Uterus (tissue), 4 donors: ENCODE results near the gene DEPDC7. TPM values are rescaled to one million over a fixed set of nuclear protein-coding genes. Genes with fewer than 3 reads are reported as not detected.
"Not testable (repeated sequence)": the region's sequence is repeated elsewhere in the genome, so short reads cannot be mapped to it uniquely, and the experiment has no call there.

Experiments
- DNase-seq, 2 donors: peaks; one replicate each; pipeline ENCODE4 v3.0.0-alpha.2; 2019 to 2020
- H3K27ac ChIP-seq, 2 donors: fragments of 200-600 bp; sonication (generic); 1 replicate in 1 of 2; 2 replicates in 1 of 2; pipeline ENCODE4 v1.5.1; 2016 to 2018
- H3K27me3 ChIP-seq, 2 donors: fragments of 200-600 bp; sonication (generic); one replicate each; pipeline ENCODE4 v1.5.1; 2018 to 2019; ENCODE audit warnings: control low read depth in 1 of 2
- H3K36me3 ChIP-seq, 2 donors: fragments of 200-600 bp; sonication (generic); one replicate each; pipeline ENCODE4 v1.5.1; 2019; ENCODE audit warnings: control low read depth in 1 of 2
- H3K4me1 ChIP-seq, 2 donors: fragments of 200-600 bp; sonication (generic); one replicate each; pipeline ENCODE4 v1.5.1; 2018 to 2019; ENCODE audit warnings: control low read depth in 1 of 2
- H3K4me3 ChIP-seq, 2 donors: fragments of 200-600 bp; sonication (generic); 1 replicate in 1 of 2; 2 replicates in 1 of 2; pipeline ENCODE4 v1.5.1; 2018 to 2019; ENCODE audit warnings: mild to moderate bottlenecking in 1 of 2
- H3K9me3 ChIP-seq, 2 donors: fragments of 200-600 bp; sonication (generic); one replicate each; pipeline ENCODE4 v1.5.1; 2019; ENCODE audit warnings: control low read depth in 1 of 2
- POLR2A ChIP-seq, 2 donors: fragments of 450-650 bp; IDR thresholded peaks; one replicate each; pipeline ENCODE4 v1.6.1; 2016; ENCODE audit warnings: antibody characterized with exemption in 2 of 2, mild to moderate bottlenecking in 1 of 2, moderate library complexity in 1 of 2
- intact Hi-C: fragments of 100-400 bp; cut with DNase I; formaldehyde crosslinking; loops from one replicate; pipeline ENCODE4 v1.15.1; 2023; ENCODE audit warnings: low total_unique reads
- total RNA-seq, 4 donors: library from RNA; depleted of rRNA in 3 of 4; stranded (reverse); fragments of >200 nt in 3 of 4; gene quantifications; one replicate each; pipeline versions ENCODE4 v1.1.0 to v1.2.4, GENCODE V29; 2014 to 2023
- TF ChIP-seq, protein P1 (sequence below), 4 experiments: fragments of 200-600 bp in 2 of 4; fragments of 450-650 bp in 2 of 4; sonication (generic) in 2 of 4; IDR thresholded peaks; one replicate each; pipeline ENCODE4 v1.5.1; 2016 to 2019; ENCODE audit warnings: antibody characterized with exemption in 4 of 4, mild to moderate bottlenecking in 2 of 4, moderate library complexity in 1 of 4
- donor health status: DM: yes; HTN: yes; CAD: no.

The DEPDC7 gene
- 1 to 10 TPM in 3 of 4 donors, not detected in 1; 1.3 to 6.4 (median 1.3) TPM for total RNA-seq

DNA sequence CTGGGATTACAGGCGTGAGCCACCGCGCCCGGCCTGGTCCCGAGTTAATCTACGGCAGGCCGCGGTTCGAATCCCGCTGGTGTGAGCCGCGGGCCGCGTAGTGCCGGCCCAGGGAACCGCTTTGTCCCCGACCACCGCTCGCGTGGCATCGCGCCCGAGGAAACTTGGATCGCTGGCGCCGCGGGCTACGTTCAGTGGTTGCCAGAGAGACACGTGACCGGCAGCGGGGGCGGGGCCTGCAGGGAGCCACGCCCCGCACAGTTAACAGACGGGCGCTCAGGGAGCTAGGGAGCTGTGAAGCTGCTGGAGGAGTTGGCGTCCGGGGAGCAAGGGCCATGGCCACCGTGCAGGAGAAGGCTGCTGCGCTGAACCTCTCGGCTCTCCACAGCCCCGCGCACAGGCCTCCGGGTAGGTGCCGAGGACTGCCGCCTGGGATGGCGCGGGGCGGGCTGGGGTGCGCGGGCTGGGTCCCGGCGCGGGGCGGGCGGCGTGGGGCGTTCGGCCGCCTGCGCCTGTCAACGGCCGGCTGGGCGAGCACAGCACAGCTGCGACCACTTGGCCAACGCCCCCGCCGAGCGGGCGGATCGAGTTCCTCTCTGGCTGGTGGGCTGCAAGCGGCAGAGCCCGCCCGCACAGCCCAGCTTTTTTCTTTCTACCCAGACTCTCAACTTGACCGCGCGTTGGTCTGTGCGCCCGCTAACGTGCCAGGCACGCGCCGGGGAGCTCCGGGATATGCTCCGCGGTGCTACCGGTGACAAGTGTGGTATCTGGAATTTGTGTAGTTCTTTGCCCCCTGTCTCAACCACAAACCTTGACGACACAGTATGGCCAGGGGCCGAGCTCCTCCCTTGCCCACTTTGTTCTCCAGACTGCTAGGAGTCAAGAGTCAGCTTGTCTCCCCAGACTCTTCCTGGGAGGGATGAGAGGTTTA is at the start of gene DEPDC7:
Gene DEPDC7 (plus strand): TSS at position 258 of the 931 bp plus-strand sequence. CDS start 78 bp downstream, at position 336.
- TF ChIP-seq POLR2A (IDR thresholded peaks at IDR 0.05), result no peak
- TF ChIP-seq, protein P1, sequence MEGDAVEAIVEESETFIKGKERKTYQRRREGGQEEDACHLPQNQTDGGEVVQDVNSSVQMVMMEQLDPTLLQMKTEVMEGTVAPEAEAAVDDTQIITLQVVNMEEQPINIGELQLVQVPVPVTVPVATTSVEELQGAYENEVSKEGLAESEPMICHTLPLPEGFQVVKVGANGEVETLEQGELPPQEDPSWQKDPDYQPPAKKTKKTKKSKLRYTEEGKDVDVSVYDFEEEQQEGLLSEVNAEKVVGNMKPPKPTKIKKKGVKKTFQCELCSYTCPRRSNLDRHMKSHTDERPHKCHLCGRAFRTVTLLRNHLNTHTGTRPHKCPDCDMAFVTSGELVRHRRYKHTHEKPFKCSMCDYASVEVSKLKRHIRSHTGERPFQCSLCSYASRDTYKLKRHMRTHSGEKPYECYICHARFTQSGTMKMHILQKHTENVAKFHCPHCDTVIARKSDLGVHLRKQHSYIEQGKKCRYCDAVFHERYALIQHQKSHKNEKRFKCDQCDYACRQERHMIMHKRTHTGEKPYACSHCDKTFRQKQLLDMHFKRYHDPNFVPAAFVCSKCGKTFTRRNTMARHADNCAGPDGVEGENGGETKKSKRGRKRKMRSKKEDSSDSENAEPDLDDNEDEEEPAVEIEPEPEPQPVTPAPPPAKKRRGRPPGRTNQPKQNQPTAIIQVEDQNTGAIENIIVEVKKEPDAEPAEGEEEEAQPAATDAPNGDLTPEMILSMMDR (IDR thresholded peaks at IDR 0.05), result no peak
- peak within 1 kb of the TSS; percentile 3 to 7 for H3K27ac ChIP-seq
- intact Hi-C loops, result no loop called here
- peak within 1 kb of the TSS; percentile 35 to 45 for H3K4me3 ChIP-seq
- peak; percentile 81 to 85 for DNase-seq
- H3K9me3 ChIP-seq, result no peaks in the 10 kb centered on the region
- H3K36me3 ChIP-seq, result no peaks in the 10 kb centered on the region
- no peaks in the 10 kb centered on the region for H3K4me1 ChIP-seq
- H3K27me3 ChIP-seq, result no peaks in the 10 kb centered on the region

DNA sequence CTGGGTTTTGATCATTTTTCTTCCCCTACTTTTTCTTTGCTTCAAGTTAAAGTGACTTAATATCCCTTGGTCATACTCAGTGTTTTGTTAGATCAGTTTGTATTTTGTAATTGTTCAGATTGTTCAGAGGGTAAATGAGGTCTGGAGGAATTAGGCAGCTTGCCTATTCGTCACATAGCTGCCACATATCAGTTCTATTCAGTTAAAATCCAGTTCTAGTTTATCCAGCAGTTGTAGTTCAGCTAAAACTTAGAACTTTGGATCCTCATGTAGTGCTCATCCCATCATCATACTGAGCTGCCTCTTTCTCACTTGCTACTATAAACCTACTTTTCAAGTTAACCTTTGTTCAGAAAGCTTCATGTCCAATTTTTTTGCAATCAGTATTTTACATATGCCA is 47.1 kb upstream of the DEPDC7 start:
- Histone ChIP-seq H3K4me1 (no peaks in the 10 kb centered on the region), H3K9me3 (no peaks in the 10 kb centered on the region), H3K36me3 (no peaks in the 10 kb centered on the region), H3K4me3 (no peak overlapping the region), H3K27ac (no peak overlapping the region), H3K27me3 (no peaks in the 10 kb centered on the region)
- no peak for DNase-seq
- intact Hi-C loops, result loop anchor here (10.0 kb wide), 1 partner anchor 96 kb away; no protein-coding TSS in a partner anchor
- TF ChIP-seq, protein P1 (IDR thresholded peaks at IDR 0.05), result no peak
- no peak for TF ChIP-seq POLR2A (IDR thresholded peaks at IDR 0.05)

GRCh38 chr11:32972233-32972632 is 43.4 kb upstream of the DEPDC7 start:
- H3K4me3 ChIP-seq, H3K36me3 ChIP-seq, H3K27ac ChIP-seq, intact Hi-C loops, H3K27me3 ChIP-seq, H3K9me3 ChIP-seq, H3K4me1 ChIP-seq, DNase-seq: not testable (repeated sequence)

- H3K4me1 ChIP-seq, result no peaks in the 10 kb centered on the region
- no peak overlapping the region for H3K4me3 ChIP-seq
- intact Hi-C loops, result no loop called here
- no peaks in the 10 kb centered on the region for H3K36me3 ChIP-seq
- H3K27ac ChIP-seq, result no peak overlapping the region
- no peak for DNase-seq
- TF ChIP-seq, protein P1 (IDR thresholded peaks at IDR 0.05), result no peak
- no peak for TF ChIP-seq POLR2A (IDR thresholded peaks at IDR 0.05)
- no peaks in the 10 kb centered on the region for H3K27me3 ChIP-seq
- no peaks in the 10 kb centered on the region for H3K9me3 ChIP-seq
These were observed 42.9 kb upstream of the DEPDC7 start for GRCh38 chr11:32972781-32973180.

GRCh38 chr11:32982626-32983025 is 33.1 kb upstream of the DEPDC7 start:
- no peak for DNase-seq
- H3K27ac ChIP-seq, result no peak overlapping the region
- no peaks in the 10 kb centered on the region for H3K9me3 ChIP-seq
- TF ChIP-seq, protein P1 (IDR thresholded peaks at IDR 0.05), result no peak
- no peak for TF ChIP-seq POLR2A (IDR thresholded peaks at IDR 0.05)
- no peaks in the 10 kb centered on the region for H3K27me3 ChIP-seq
- no peaks in the 10 kb centered on the region for H3K4me1 ChIP-seq
- H3K4me3 ChIP-seq, result no peak overlapping the region
- intact Hi-C loops, result no loop called here
- H3K36me3 ChIP-seq, result no peaks in the 10 kb centered on the region
